ENCODE data around the gene CHRNB1. TPM values are rescaled to one million over a fixed set of nuclear protein-coding genes. Genes with fewer than 3 reads are reported as not detected.

The CHRNB1 gene, protein sequence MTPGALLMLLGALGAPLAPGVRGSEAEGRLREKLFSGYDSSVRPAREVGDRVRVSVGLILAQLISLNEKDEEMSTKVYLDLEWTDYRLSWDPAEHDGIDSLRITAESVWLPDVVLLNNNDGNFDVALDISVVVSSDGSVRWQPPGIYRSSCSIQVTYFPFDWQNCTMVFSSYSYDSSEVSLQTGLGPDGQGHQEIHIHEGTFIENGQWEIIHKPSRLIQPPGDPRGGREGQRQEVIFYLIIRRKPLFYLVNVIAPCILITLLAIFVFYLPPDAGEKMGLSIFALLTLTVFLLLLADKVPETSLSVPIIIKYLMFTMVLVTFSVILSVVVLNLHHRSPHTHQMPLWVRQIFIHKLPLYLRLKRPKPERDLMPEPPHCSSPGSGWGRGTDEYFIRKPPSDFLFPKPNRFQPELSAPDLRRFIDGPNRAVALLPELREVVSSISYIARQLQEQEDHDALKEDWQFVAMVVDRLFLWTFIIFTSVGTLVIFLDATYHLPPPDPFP
- total RNA-seq = 10 to 100 TPM in 1 of 4 donors, 1 to 10 TPM in 3; 2.4 to 10.4 (median 9.8) TPM

DNA sequence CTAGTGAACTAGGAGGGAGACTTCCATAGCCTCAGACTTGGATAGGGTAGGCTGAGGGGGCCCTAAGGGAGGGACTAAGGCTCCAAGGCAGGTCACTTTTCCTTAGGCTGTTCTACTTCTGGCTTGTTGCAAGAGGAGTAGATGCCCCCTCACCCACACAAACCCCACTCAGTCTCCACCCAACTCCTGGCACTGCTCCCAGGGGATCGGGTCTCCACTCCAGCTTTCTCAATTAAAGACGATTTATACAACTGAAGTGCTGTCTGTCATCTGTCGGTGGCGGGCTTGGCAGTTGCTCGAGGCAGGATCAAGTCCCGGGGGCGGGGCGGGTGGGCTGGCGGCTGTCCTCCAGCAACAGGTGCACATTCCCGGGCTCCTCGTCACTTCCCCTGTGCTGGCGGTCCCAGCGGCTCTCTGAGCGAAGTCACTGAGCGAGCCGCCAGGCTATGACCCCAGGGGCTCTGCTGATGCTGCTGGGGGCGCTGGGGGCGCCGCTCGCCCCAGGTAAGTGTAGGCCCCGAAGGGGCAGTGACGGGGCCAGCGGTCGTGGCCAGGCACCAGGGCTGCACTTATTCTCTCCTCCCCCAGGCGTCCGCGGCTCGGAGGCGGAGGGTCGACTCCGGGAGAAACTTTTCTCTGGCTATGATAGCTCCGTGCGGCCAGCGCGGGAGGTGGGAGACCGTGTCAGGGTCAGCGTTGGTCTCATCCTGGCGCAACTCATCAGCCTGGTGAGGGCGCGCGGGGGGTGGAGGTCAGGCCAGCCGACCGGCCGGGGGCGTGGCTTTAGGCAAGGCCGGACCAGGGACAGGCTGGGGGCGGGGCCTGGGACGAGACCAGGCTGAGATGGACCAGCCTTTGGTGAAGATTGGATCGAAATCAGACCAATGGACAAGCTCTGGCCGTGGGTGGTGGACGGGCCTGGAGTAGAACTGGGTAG, at the start of gene CHRNB1:
Gene CHRNB1 (plus strand): TSS at position 380 of the 937 bp plus-strand sequence. CDS start 67 bp downstream, at position 447.
- no peak for TF ChIP-seq CTCF (IDR thresholded peaks at IDR 0.05; ENCODE audit: low read depth)

DNA sequence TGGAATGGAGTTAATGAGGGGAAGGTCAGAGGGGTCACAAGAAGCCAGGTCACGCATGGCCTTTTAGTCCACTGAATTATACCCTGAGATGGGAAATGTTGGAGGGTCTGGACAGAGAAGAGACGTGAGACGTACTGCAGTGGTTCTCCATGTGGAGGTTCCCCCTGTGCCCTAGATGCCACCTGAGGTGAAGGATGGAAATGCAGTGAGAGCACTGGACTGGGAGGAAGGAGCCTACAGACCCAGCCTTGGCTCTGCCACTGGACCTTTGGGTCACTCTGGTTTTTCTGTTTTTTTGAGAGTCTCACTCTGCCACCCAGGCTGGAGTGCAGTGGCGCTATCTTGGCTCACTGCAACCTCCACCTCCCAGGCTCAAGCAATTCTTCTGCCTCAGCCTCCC, 48.7 kb upstream of the CHRNB1 start:
- no peak for TF ChIP-seq CTCF (IDR thresholded peaks at IDR 0.05; ENCODE audit: low read depth)

GRCh38 chr17:7398612-7399011, 46.2 kb upstream of the CHRNB1 start:
- TF ChIP-seq CTCF (IDR thresholded peaks at IDR 0.05; ENCODE audit: low read depth) = no peak

DNA sequence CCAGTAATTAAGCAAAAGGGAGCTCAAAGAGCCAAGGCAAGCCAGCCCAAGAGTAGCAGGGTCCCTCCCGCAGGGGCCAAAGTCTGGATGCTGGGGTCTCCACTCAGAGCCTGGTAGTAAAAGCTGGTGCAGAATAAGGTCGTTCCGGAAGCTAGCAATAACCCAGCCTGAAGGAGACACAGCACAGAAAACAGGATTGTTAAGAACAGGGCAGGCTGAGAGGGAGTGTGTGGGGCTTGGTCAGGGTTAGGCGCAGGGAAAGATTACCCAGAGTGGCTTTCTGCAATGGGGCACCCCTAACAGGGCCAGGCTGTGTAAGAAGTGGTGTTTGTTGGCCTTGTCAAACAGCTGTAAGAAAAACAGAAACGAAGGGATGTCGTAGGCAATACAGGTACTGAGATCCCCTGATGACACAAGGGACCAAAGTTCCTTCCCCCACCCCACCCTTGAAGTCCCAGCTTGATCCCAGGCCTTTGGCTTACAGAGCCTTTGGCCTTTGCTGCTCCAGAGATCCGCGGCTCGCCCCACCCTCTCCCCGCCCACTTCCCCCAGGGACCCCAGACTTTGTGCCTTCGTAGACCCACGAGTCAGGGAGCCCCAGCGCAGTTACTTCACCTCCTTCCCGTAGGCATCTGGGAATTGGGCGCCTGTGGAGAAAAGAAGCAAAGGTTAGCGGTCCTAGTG, 41.7 kb upstream of the CHRNB1 start:
- no peak for TF ChIP-seq CTCF (IDR thresholded peaks at IDR 0.05; ENCODE audit: low read depth)

GRCh38 chr17:7403727-7403976, 41.2 kb upstream of the CHRNB1 start:
- TF ChIP-seq CTCF (IDR thresholded peaks at IDR 0.05; ENCODE audit: low read depth) = no peak

GRCh38 chr17:7403977-7404736, 40.7 kb upstream of the CHRNB1 start, which contains the start of gene TMEM256:
Gene TMEM256 (minus strand): TSS chr17:7404097. CDS start chr17:7404084, 13 bp downstream.
- no peak for TF ChIP-seq CTCF (IDR thresholded peaks at IDR 0.05; ENCODE audit: low read depth)
